Osteoblast (primary cell): Measurements from ENCODE around the gene AK4. TPM values are rescaled to one million over a fixed set of nuclear protein-coding genes. Genes with fewer than 3 reads are reported as not detected.

Source experiments
- DNase-seq: peaks from one replicate; pipeline ENCODE4 v3.0.0; 2011; ENCODE audit warnings: low spot score, mixed read lengths; ENCODE audit not compliant: insufficient read length; ENCODE audit errors: missing footprints
- H2AFZ ChIP-seq: 2 replicates; pipeline ENCODE4 v1.6.0; 2011; ENCODE audit warnings: mild to moderate bottlenecking, low read length
- H3K27ac ChIP-seq: 2 replicates; pipeline ENCODE4 v1.5.1; 2011; ENCODE audit warnings: mild to moderate bottlenecking, low read depth, low read length, moderate library complexity
- H3K27me3 ChIP-seq: 2 replicates; pipeline ENCODE4 v1.6.0; 2012; ENCODE audit warnings: mild to moderate bottlenecking, control low read depth, inconsistent platforms, low read length, moderate library complexity; ENCODE audit not compliant: insufficient read depth
- H3K36me3 ChIP-seq: 2 replicates; pipeline ENCODE4 v1.5.1; 2011; ENCODE audit warnings: mild to moderate bottlenecking, low read length, control low read depth, moderate library complexity; ENCODE audit not compliant: insufficient read depth
- H3K4me1 ChIP-seq: 2 replicates; pipeline ENCODE4 v1.5.1; 2011; ENCODE audit warnings: mild to moderate bottlenecking, low read length, control low read depth, moderate library complexity; ENCODE audit not compliant: insufficient read depth
- H3K4me2 ChIP-seq: 2 replicates; pipeline ENCODE4 v1.6.0; 2011; ENCODE audit warnings: mild to moderate bottlenecking, low read length; ENCODE audit not compliant: insufficient read depth
- H3K4me3 ChIP-seq: fragments of 200-600 bp; sonication (generic); 3 replicates; pipeline ENCODE4 v1.5.1; 2012; ENCODE audit warnings: mild to moderate bottlenecking, low read length, inconsistent platforms; ENCODE audit not compliant: insufficient read depth
- H3K79me2 ChIP-seq: 2 replicates; pipeline ENCODE4 v1.6.0; 2012; ENCODE audit warnings: mild to moderate bottlenecking, low read length, control low read depth, inconsistent platforms; ENCODE audit not compliant: insufficient read depth
- H3K9me3 ChIP-seq: 2 replicates; pipeline ENCODE4 v1.5.1; 2011; ENCODE audit warnings: low read depth, low read length, control low read depth
- H4K20me1 ChIP-seq: 2 replicates; pipeline ENCODE4 v1.6.0; 2012; ENCODE audit warnings: mild to moderate bottlenecking, low read length, control low read depth; ENCODE audit not compliant: insufficient read depth
- CTCF ChIP-seq: IDR thresholded peaks from 2 replicates; pipeline ENCODE4 v1.5.1; 2011; ENCODE audit warnings: mild to moderate bottlenecking, low read depth, low read length, moderate library complexity; ENCODE audit errors: extremely low read depth
- total RNA-seq: library from RNA; depleted of rRNA; stranded (reverse); fragments of >200 nt; gene quantifications from 2 replicates; pipeline ENCODE4 v1.2.3, GENCODE V29; 2012

The AK4 gene
- total RNA-seq, 1 donor: 37.6 TPM

GRCh38 chr1:65237503-65237902 is 89.5 kb downstream of the AK4 start:
- Histone ChIP-seq H3K36me3 (no peaks in the 10 kb centered on the region), H3K4me2 (no peak overlapping the region), H3K27me3 (no peaks in the 10 kb centered on the region), H3K27ac (no peak overlapping the region), H4K20me1 (no peaks in the 10 kb centered on the region), H2AFZ (no peak overlapping the region), H3K4me3 (no peak overlapping the region), H3K4me1 (no peaks in the 10 kb centered on the region), H3K79me2 (no peaks in the 10 kb centered on the region), H3K9me3 (no peaks in the 10 kb centered on the region)
- no peak for TF ChIP-seq CTCF
- no peak for DNase-seq

DNA sequence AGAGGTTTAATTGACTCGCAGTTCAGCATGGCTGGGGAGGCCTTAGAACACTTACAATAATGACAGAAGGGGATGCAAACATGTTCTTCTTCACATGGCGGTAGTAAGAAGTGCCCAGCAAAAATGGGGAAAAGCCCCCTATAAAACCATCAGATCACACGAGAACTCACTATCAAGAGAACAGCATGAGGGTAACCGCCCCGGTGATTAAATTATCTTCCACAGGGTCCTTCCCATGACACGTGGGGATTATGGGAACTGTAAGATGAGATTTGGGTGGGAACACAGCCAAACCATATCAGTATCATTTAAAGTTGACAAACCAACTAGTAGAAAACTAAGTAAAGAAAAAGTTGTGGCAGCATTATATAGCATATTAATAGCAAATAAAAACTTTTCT is 90.0 kb downstream of the AK4 start:
- TF ChIP-seq CTCF: no peak
- Histone ChIP-seq H2AFZ (no peak overlapping the region), H3K27ac (no peak overlapping the region), H3K4me3 (no peak overlapping the region), H3K36me3 (no peaks in the 10 kb centered on the region), H3K4me2 (no peak overlapping the region), H3K4me1 (no peaks in the 10 kb centered on the region), H3K27me3 (no peaks in the 10 kb centered on the region), H4K20me1 (no peaks in the 10 kb centered on the region), H3K9me3 (no peaks in the 10 kb centered on the region), H3K79me2 (no peaks in the 10 kb centered on the region)
- DNase-seq: no peak

DNA sequence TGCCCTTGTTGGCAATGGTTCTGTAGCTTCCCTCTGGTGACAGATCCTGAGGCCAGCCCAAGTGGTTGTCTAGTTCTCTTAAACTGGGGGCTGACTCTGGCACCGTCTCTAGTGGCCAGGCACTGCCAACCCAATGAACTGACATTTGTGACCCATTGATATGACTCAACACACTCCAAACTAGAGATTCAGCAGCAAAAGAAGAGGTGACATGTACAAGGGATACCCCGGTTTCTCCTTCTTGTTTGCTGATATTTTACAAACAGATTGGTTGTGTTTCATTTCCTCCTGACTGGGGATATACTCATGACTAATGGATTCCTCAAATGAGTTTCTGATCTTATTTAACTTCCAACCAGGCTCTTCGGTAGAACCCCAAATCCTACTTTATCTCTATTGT is 95.5 kb downstream of the AK4 start:
- no peak overlapping the region for H2AFZ ChIP-seq
- no peak overlapping the region for H3K4me2 ChIP-seq
- H3K27me3 ChIP-seq: no peaks in the 10 kb centered on the region
- H3K4me3 ChIP-seq: no peak overlapping the region
- no peaks in the 10 kb centered on the region for H3K79me2 ChIP-seq
- no peak overlapping the region for H3K27ac ChIP-seq
- H4K20me1 ChIP-seq: no peaks in the 10 kb centered on the region
- TF ChIP-seq CTCF: no peak
- DNase-seq: no peak
- H3K9me3 ChIP-seq: no peaks in the 10 kb centered on the region
- peaks cover 8% of the 10 kb centered on the region for H3K4me1 ChIP-seq
- H3K36me3 ChIP-seq: no peaks in the 10 kb centered on the region

- DNase-seq: no peak
- H3K79me2 ChIP-seq: no peaks in the 10 kb centered on the region
- no peak overlapping the region for H3K27ac ChIP-seq
- H3K4me1 ChIP-seq: peaks cover 8% of the 10 kb centered on the region
- no peaks in the 10 kb centered on the region for H3K36me3 ChIP-seq
- H3K27me3 ChIP-seq: no peaks in the 10 kb centered on the region
- TF ChIP-seq CTCF: no peak
- no peak overlapping the region for H2AFZ ChIP-seq
- no peaks in the 10 kb centered on the region for H3K9me3 ChIP-seq
- H3K4me2 ChIP-seq: no peak overlapping the region
- H3K4me3 ChIP-seq: no peak overlapping the region
- no peaks in the 10 kb centered on the region for H4K20me1 ChIP-seq
These were observed 97.3 kb downstream of the AK4 start for GRCh38 chr1:65245295-65245694.
